CD8-positive, alpha-beta memory T cell (primary cell): ENCODE data around the gene MTCH1. TPM values are rescaled to one million over a fixed set of nuclear protein-coding genes. Genes with fewer than 3 reads are reported as not detected.
"Not testable (repeated sequence)": the region's sequence is repeated elsewhere in the genome, so short reads cannot be mapped to it uniquely, and the experiment has no call there.

Source experiments
- CTCF ChIA-PET: fragments of 350-600 bp; sonication (Branson Sonifier 250); formaldehyde crosslinking; loops from one replicate; lab custom pipeline; 2021; ENCODE audit warnings: antibody characterized with exemption; lab: Charles Lee
- POLR2A ChIA-PET: fragments of 350-600 bp; sonication (Branson Sonifier 250); formaldehyde crosslinking; loops from one replicate; lab custom pipeline; 2021; ENCODE audit warnings: antibody characterized with exemption; lab: Charles Lee
- DNase-seq, 5 donors: peaks; one replicate each; pipeline versions ENCODE4 v3.0.0 to v3.0.0-alpha.2; 2020 to 2022; ENCODE audit warnings: mixed read lengths in 1 of 5
- H3K27ac ChIP-seq: one replicate; pipeline ENCODE4 v1.7.0; 2013; ENCODE audit warnings: low read depth, mild to moderate bottlenecking, low read length, moderate library complexity
- H3K27me3 ChIP-seq: 2 replicates; pipeline ENCODE4 v1.7.0; 2013; ENCODE audit warnings: low read length, mild to moderate bottlenecking; ENCODE audit not compliant: insufficient read depth, poor library complexity, severe bottlenecking
- H3K36me3 ChIP-seq: 2 replicates; pipeline ENCODE4 v1.7.0; 2013; ENCODE audit warnings: mild to moderate bottlenecking, low read length, moderate library complexity; ENCODE audit not compliant: insufficient read depth
- H3K4me1 ChIP-seq: 2 replicates; pipeline ENCODE4 v1.7.0; 2013; ENCODE audit warnings: mild to moderate bottlenecking, low read length, moderate library complexity; ENCODE audit not compliant: insufficient read depth
- H3K4me3 ChIP-seq: 2 replicates; pipeline ENCODE4 v1.7.0; 2013; ENCODE audit warnings: mild to moderate bottlenecking, low read length
- H3K9me3 ChIP-seq: 2 replicates; pipeline ENCODE4 v1.7.0; 2013; ENCODE audit warnings: mild to moderate bottlenecking, low read length
- H3K27ac Mint-ChIP-seq, 8 donors: one replicate each; pipeline ENCODE4 v1.8.0; 2020 to 2021; ENCODE audit warnings: mixed read lengths in 8 of 8, mild to moderate bottlenecking in 6 of 8, inconsistent platforms in 3 of 8, moderate library complexity in 3 of 8
- H3K27me3 Mint-ChIP-seq, 2 donors: one replicate each; pipeline ENCODE4 v1.8.0; 2020 to 2021; ENCODE audit warnings: mixed read lengths in 2 of 2, mild to moderate bottlenecking in 1 of 2, moderate library complexity in 1 of 2
- H3K36me3 Mint-ChIP-seq, 3 donors: one replicate each; pipeline ENCODE4 v1.8.0; 2020 to 2021; ENCODE audit warnings: mixed read lengths in 3 of 3, inconsistent platforms in 1 of 3, mild to moderate bottlenecking in 1 of 3
- H3K4me1 Mint-ChIP-seq, 3 donors: one replicate each; pipeline ENCODE4 v1.8.0; 2020 to 2021; ENCODE audit warnings: mixed read lengths in 3 of 3, inconsistent platforms in 1 of 3, mild to moderate bottlenecking in 1 of 3
- H3K4me3 Mint-ChIP-seq, 7 donors: one replicate each; pipeline ENCODE4 v1.8.0; 2020 to 2021; ENCODE audit warnings: mixed read lengths in 7 of 7, mild to moderate bottlenecking in 6 of 7, moderate library complexity in 4 of 7, inconsistent platforms in 2 of 7
- H3K9me3 Mint-ChIP-seq, 5 donors: one replicate each; pipeline ENCODE4 v1.8.0; 2020 to 2022; ENCODE audit warnings: mixed read lengths in 5 of 5, mild to moderate bottlenecking in 3 of 5, moderate library complexity in 2 of 5, inconsistent platforms in 1 of 5
- polyA plus RNA-seq: library from polyadenylated mRNA; unstranded; fragments of 300-500 nt; fragmentation: Illumina TruSeq; gene quantifications from one replicate; pipeline ENCODE4 v1.2.3, GENCODE V29; 2021
- total RNA-seq, 2 experiments: library from RNA; stranded (reverse); gene quantifications; one replicate each; pipeline ENCODE4 v1.2.3, GENCODE V29; 2021

MTCH1 gene
- total and polyA plus RNA-seq, 3 experiments from 2014 or later, result 81.1 to 126 (median 116) TPM

GRCh38 chr6:36955671-36956445 lies 30.1 kb downstream of the MTCH1 start:
- Mint-ChIP-seq H3K27ac (peak overlapping the region in 5 of 8 donors; percentile 29 to 88 (median 59)), H3K36me3 (no peaks in the 10 kb centered on the region), H3K27me3 (no peaks in the 10 kb centered on the region), H3K4me3 (peak overlapping the region; percentile 45 to 84 (median 76)), H3K9me3 (no peaks in the 10 kb centered on the region), H3K4me1 (peaks cover 41 to 63% (median 51%) of the 10 kb centered on the region in 3 donors)
- CTCF ChIA-PET, result interaction anchor here (0.6 to 1.5 kb wide), 4 partner anchors 8 to 197 kb away, joined by 3 to 6 read pairs (median 4); no protein-coding TSS in a partner anchor
- Histone ChIP-seq H3K4me3 (peak overlapping the region; percentile 15), H3K9me3 (no peaks in the 10 kb centered on the region), H3K4me1 (peaks cover 35% of the 10 kb centered on the region), H3K27me3 (no peaks in the 10 kb centered on the region), H3K27ac (no peak overlapping the region), H3K36me3 (no peaks in the 10 kb centered on the region)
- no peak for DNase-seq
- POLR2A ChIA-PET, result no interaction called here

GRCh38 chr6:36955136-36955535 lies 30.9 kb downstream of the MTCH1 start:
- no peaks in the 10 kb centered on the region for H3K9me3 Mint-ChIP-seq
- CTCF ChIA-PET, result interaction anchor here (0.6 to 1.2 kb wide), 3 partner anchors 9 to 196 kb away, joined by 3 read pairs; no protein-coding TSS in a partner anchor
- peak overlapping the region in 4 of 8 donors; percentile 54 to 88 (median 67) for H3K27ac Mint-ChIP-seq
- peaks cover 39 to 56% (median 44%) of the 10 kb centered on the region in 3 donors for H3K4me1 Mint-ChIP-seq
- Histone ChIP-seq H3K4me3 (peak overlapping the region; percentile 52), H3K27me3 (no peaks in the 10 kb centered on the region), H3K36me3 (no peaks in the 10 kb centered on the region), H3K9me3 (no peaks in the 10 kb centered on the region), H3K4me1 (peaks cover 33% of the 10 kb centered on the region), H3K27ac (no peak overlapping the region)
- no peaks in the 10 kb centered on the region for H3K27me3 Mint-ChIP-seq
- DNase-seq, result no peak
- no peaks in the 10 kb centered on the region for H3K36me3 Mint-ChIP-seq
- POLR2A ChIA-PET, result no interaction called here
- peak overlapping the region; percentile 45 to 89 (median 76) for H3K4me3 Mint-ChIP-seq

GRCh38 chr6:36954262-36954931 lies 31.6 kb downstream of the MTCH1 start, which contains the start of gene PI16:
Gene PI16 (plus strand): TSS chr6:36954738. CDS start chr6:36954761, 23 bp downstream.
- peaks cover 38 to 57% (median 44%) of the 10 kb centered on the region in 3 donors for H3K4me1 Mint-ChIP-seq
- Histone ChIP-seq H3K4me1 (peaks cover 30% of the 10 kb centered on the region), H3K27ac (no peak within 1 kb of the TSS), H3K9me3 (no peaks in the 10 kb centered on the region), H3K4me3 (peak within 1 kb of the TSS; percentile 52), H3K36me3 (no peaks in the 10 kb centered on the region), H3K27me3 (no peaks in the 10 kb centered on the region)
- H3K27me3 Mint-ChIP-seq, result no peaks in the 10 kb centered on the region
- CTCF ChIA-PET, result interaction anchor here (0.8 to 1.2 kb wide), 2 partner anchors 9 to 64 kb away, joined by 3 to 4 read pairs; no protein-coding TSS in a partner anchor
- H3K9me3 Mint-ChIP-seq, result no peaks in the 10 kb centered on the region
- peak within 1 kb of the TSS; percentile 45 to 89 (median 76) for H3K4me3 Mint-ChIP-seq
- H3K36me3 Mint-ChIP-seq, result no peaks in the 10 kb centered on the region
- peak within 1 kb of the TSS in 6 of 8 donors; percentile 48 to 88 (median 68) for H3K27ac Mint-ChIP-seq
- POLR2A ChIA-PET, result no interaction called here
- DNase-seq, result peak in 1 of 5 donors; percentile 15

- Histone ChIP-seq H3K9me3 (no peaks in the 10 kb centered on the region), H3K4me3 (peak overlapping the region; percentile 52), H3K27ac (no peak overlapping the region), H3K36me3 (no peaks in the 10 kb centered on the region), H3K4me1 (peaks cover 30% of the 10 kb centered on the region), H3K27me3 (no peaks in the 10 kb centered on the region)
- peak overlapping the region in 6 of 7 donors; percentile 45 to 89 (median 79) for H3K4me3 Mint-ChIP-seq
- POLR2A ChIA-PET, result no interaction called here
- CTCF ChIA-PET, result interaction anchor here (1.2 kb wide), 1 partner anchor 64 kb away, joined by 4 read pairs; no protein-coding TSS in a partner anchor
- no peaks in the 10 kb centered on the region for H3K36me3 Mint-ChIP-seq
- H3K27ac Mint-ChIP-seq, result peak overlapping the region in 4 of 8 donors; percentile 11 to 61 (median 52)
- H3K9me3 Mint-ChIP-seq, result no peaks in the 10 kb centered on the region
- H3K4me1 Mint-ChIP-seq, result peaks cover 40 to 58% (median 49%) of the 10 kb centered on the region in 3 donors
- no peak for DNase-seq
- H3K27me3 Mint-ChIP-seq, result no peaks in the 10 kb centered on the region
Observed at GRCh38 chr6:36953931-36954261, 32.1 kb downstream of the MTCH1 start.

GRCh38 chr6:36949636-36950035 lies 36.4 kb downstream of the MTCH1 start:
- ChIA-PET POLR2A (no interaction called here), CTCF (no interaction called here)
- H3K4me3 ChIP-seq, result no peak overlapping the region
- DNase-seq, result no peak
- no peaks in the 10 kb centered on the region for H3K9me3 ChIP-seq
- H3K27ac ChIP-seq, result no peak overlapping the region
- H3K27me3 ChIP-seq, result no peaks in the 10 kb centered on the region
- H3K4me1 ChIP-seq, result peaks cover 27% of the 10 kb centered on the region
- Mint-ChIP-seq H3K4me1 (peaks cover 27 to 40% (median 35%) of the 10 kb centered on the region in 3 donors), H3K27me3 (no peaks in the 10 kb centered on the region), H3K9me3 (no peaks in the 10 kb centered on the region), H3K4me3 (no peak overlapping the region), H3K36me3 (no peaks in the 10 kb centered on the region), H3K27ac (peak overlapping the region in 1 of 8 donors; percentile 38)
- H3K36me3 ChIP-seq, result no peaks in the 10 kb centered on the region

GRCh38 chr6:36949076-36949475 lies 36.9 kb downstream of the MTCH1 start:
- H3K4me3 ChIP-seq, H3K36me3 ChIP-seq, H3K9me3 ChIP-seq, H3K36me3 Mint-ChIP-seq, POLR2A ChIA-PET, H3K9me3 Mint-ChIP-seq, DNase-seq, H3K27me3 ChIP-seq, CTCF ChIA-PET, H3K27ac ChIP-seq, H3K27me3 Mint-ChIP-seq: not testable (repeated sequence)
- Mint-ChIP-seq H3K4me3 (peak overlapping the region in 1 of 7 donors; percentile 59), H3K4me1 (peaks cover 22 to 35% (median 29%) of the 10 kb centered on the region in 3 donors), H3K27ac (peak overlapping the region in 1 of 8 donors; percentile 52)
- peaks cover 21% of the 10 kb centered on the region for H3K4me1 ChIP-seq

- Mint-ChIP-seq H3K4me1 (peaks cover 15 to 23% (median 21%) of the 10 kb centered on the region in 3 donors), H3K4me3 (peak overlapping the region in 5 of 7 donors; percentile 31 to 48 (median 43)), H3K27me3 (peaks cover 3% of the 10 kb centered on the region in 2 donors), H3K9me3 (no peaks in the 10 kb centered on the region), H3K36me3 (no peaks in the 10 kb centered on the region), H3K27ac (peak overlapping the region in 6 of 8 donors; percentile 3 to 52 (median 18))
- H3K27ac ChIP-seq, result no peak overlapping the region
- no peaks in the 10 kb centered on the region for H3K9me3 ChIP-seq
- ChIA-PET CTCF (interaction anchor here (1.2 to 1.5 kb wide), 2 partner anchors 8 to 63 kb away, joined by 3 to 6 read pairs; no protein-coding TSS in a partner anchor), POLR2A (no interaction called here)
- DNase-seq, result peak; percentile 20 to 68 (median 25)
- H3K4me3 ChIP-seq, result no peak overlapping the region
- H3K4me1 ChIP-seq, result peaks cover 13% of the 10 kb centered on the region
- no peaks in the 10 kb centered on the region for H3K36me3 ChIP-seq
- H3K27me3 ChIP-seq, result no peaks in the 10 kb centered on the region
Observed at GRCh38 chr6:36947570-36948351, 38.2 kb downstream of the MTCH1 start.
